ENCODE results near the gene TAB3. TPM values are rescaled to one million over a fixed set of nuclear protein-coding genes. Genes with fewer than 3 reads are reported as not detected.

The TAB3 gene
- total RNA-seq, 1 donor from 2014 or later: 20.0 TPM

- no peaks in the 10 kb centered on the region for H3K4me1 Mint-ChIP-seq
- TF ChIP-seq EZH2 (IDR thresholded peaks at IDR 0.05) (no peak), CTCF (IDR thresholded peaks at IDR 0.05) (peak; percentile 46)
- Histone ChIP-seq H4K20me1 (ENCODE audit: low read depth) (no peaks in the 10 kb centered on the region), H3K4me1 (no peaks in the 10 kb centered on the region), H2AFZ (replicated peaks) (no peak overlapping the region), H3K4me2 (no peak overlapping the region), H3K9ac (no peak overlapping the region), H3K79me2 (ENCODE audit: low read depth) (no peaks in the 10 kb centered on the region), H3K27ac (no peak overlapping the region), H3K4me3 (no peak overlapping the region), H3K9me3 (ENCODE audit: low read depth) (no peaks in the 10 kb centered on the region), H3K36me3 (no peaks in the 10 kb centered on the region), H3K27me3 (no peaks in the 10 kb centered on the region), H3F3A (ENCODE audit: low read depth) (no peaks in the 10 kb centered on the region)
- no peak overlapping the region for H3K4me3 Mint-ChIP-seq
- no peaks in the 10 kb centered on the region for H3K27me3 Mint-ChIP-seq (ENCODE audit: insufficient read depth, low read depth)
- DNase-seq (ENCODE audit: low spot score): peak; percentile 37
- no peaks in the 10 kb centered on the region for H3K9me3 Mint-ChIP-seq
- no peaks in the 10 kb centered on the region for H3K36me3 Mint-ChIP-seq
- H3K27ac Mint-ChIP-seq: no peak overlapping the region
Observed at GRCh38 chrX:30865015-30865414, 24.0 kb downstream of the TAB3 start.

GRCh38 chrX:30864383-30864785, 24.7 kb downstream of the TAB3 start:
- no peak overlapping the region for H3K27ac ChIP-seq
- H2AFZ ChIP-seq (replicated peaks): no peak overlapping the region
- Mint-ChIP-seq H3K4me1 (no peaks in the 10 kb centered on the region), H3K4me3 (no peak overlapping the region), H3K27ac (no peak overlapping the region), H3K36me3 (no peaks in the 10 kb centered on the region), H3K9me3 (no peaks in the 10 kb centered on the region), H3K27me3 (ENCODE audit: insufficient read depth, low read depth) (no peaks in the 10 kb centered on the region)
- H3K9me3 ChIP-seq (ENCODE audit: low read depth): no peaks in the 10 kb centered on the region
- H3K9ac ChIP-seq: no peak overlapping the region
- H3K4me3 ChIP-seq: no peak overlapping the region
- H3F3A ChIP-seq (ENCODE audit: low read depth): no peaks in the 10 kb centered on the region
- no peaks in the 10 kb centered on the region for H3K79me2 ChIP-seq (ENCODE audit: low read depth)
- no peaks in the 10 kb centered on the region for H3K36me3 ChIP-seq
- H3K4me2 ChIP-seq: no peak overlapping the region
- TF ChIP-seq EZH2 (IDR thresholded peaks at IDR 0.05) (no peak), EZH2phosphoT487 (IDR thresholded peaks at IDR 0.05) (no peak), CTCF (IDR thresholded peaks at IDR 0.05) (no peak)
- DNase-seq (ENCODE audit: low spot score): no peak
- H3K4me1 ChIP-seq: no peaks in the 10 kb centered on the region
- no peaks in the 10 kb centered on the region for H4K20me1 ChIP-seq (ENCODE audit: low read depth)
- no peaks in the 10 kb centered on the region for H3K27me3 ChIP-seq

GRCh38 chrX:30863974-30864373, 25.1 kb downstream of the TAB3 start:
- H3K9me3 ChIP-seq (ENCODE audit: low read depth): no peaks in the 10 kb centered on the region
- Mint-ChIP-seq H3K4me1 (no peaks in the 10 kb centered on the region), H3K9me3 (no peaks in the 10 kb centered on the region), H3K27me3 (ENCODE audit: insufficient read depth, low read depth) (no peaks in the 10 kb centered on the region), H3K4me3 (no peak overlapping the region), H3K36me3 (no peaks in the 10 kb centered on the region), H3K27ac (no peak overlapping the region)
- H3F3A ChIP-seq (ENCODE audit: low read depth): no peaks in the 10 kb centered on the region
- no peak overlapping the region for H3K27ac ChIP-seq
- no peak overlapping the region for H3K4me2 ChIP-seq
- no peaks in the 10 kb centered on the region for H4K20me1 ChIP-seq (ENCODE audit: low read depth)
- H3K27me3 ChIP-seq: no peaks in the 10 kb centered on the region
- no peak for DNase-seq (ENCODE audit: low spot score)
- no peaks in the 10 kb centered on the region for H3K36me3 ChIP-seq
- no peaks in the 10 kb centered on the region for H3K4me1 ChIP-seq
- H3K9ac ChIP-seq: no peak overlapping the region
- TF ChIP-seq EZH2phosphoT487 (IDR thresholded peaks at IDR 0.05) (no peak), CTCF (IDR thresholded peaks at IDR 0.05) (no peak), EZH2 (IDR thresholded peaks at IDR 0.05) (no peak)
- H3K79me2 ChIP-seq (ENCODE audit: low read depth): no peaks in the 10 kb centered on the region
- no peak overlapping the region for H3K4me3 ChIP-seq
- H2AFZ ChIP-seq (replicated peaks): no peak overlapping the region

GRCh38 chrX:30858098-30858497, 31.0 kb downstream of the TAB3 start:
- peaks cover 15% of the 10 kb centered on the region for H3K36me3 Mint-ChIP-seq
- Histone ChIP-seq H3K79me2 (ENCODE audit: low read depth) (no peaks in the 10 kb centered on the region), H3K4me2 (no peak overlapping the region), H3K4me1 (no peaks in the 10 kb centered on the region), H3K9me3 (ENCODE audit: low read depth) (no peaks in the 10 kb centered on the region), H3K4me3 (no peak overlapping the region), H4K20me1 (ENCODE audit: low read depth) (no peaks in the 10 kb centered on the region), H3F3A (ENCODE audit: low read depth) (no peaks in the 10 kb centered on the region), H3K9ac (no peak overlapping the region), H3K36me3 (peaks cover 4% of the 10 kb centered on the region), H2AFZ (replicated peaks) (no peak overlapping the region), H3K27me3 (no peaks in the 10 kb centered on the region), H3K27ac (no peak overlapping the region)
- no peak for DNase-seq (ENCODE audit: low spot score)
- H3K27ac Mint-ChIP-seq: no peak overlapping the region
- no peak overlapping the region for H3K4me3 Mint-ChIP-seq
- H3K9me3 Mint-ChIP-seq: peaks cover 2% of the 10 kb centered on the region
- H3K4me1 Mint-ChIP-seq: no peaks in the 10 kb centered on the region
- TF ChIP-seq EZH2phosphoT487 (IDR thresholded peaks at IDR 0.05) (no peak), EZH2 (IDR thresholded peaks at IDR 0.05) (no peak), CTCF (IDR thresholded peaks at IDR 0.05) (no peak)
- no peaks in the 10 kb centered on the region for H3K27me3 Mint-ChIP-seq (ENCODE audit: insufficient read depth, low read depth)
